HG03439 (cell line): ENCODE results near the gene ARRDC5.
"Not testable (repeated sequence)": the region's sequence is repeated elsewhere in the genome, so short reads cannot be mapped to it uniquely, and the experiment has no call there.

Source experiments
- ATAC-seq: cut with Tn5 transposase; IDR thresholded peaks from one replicate; pipeline ENCODE4 v1.9.1; 2021; ENCODE audit warnings: mild to moderate bottlenecking, moderate library complexity; ENCODE audit not compliant: unreplicated experiment

Gene ARRDC5

DNA sequence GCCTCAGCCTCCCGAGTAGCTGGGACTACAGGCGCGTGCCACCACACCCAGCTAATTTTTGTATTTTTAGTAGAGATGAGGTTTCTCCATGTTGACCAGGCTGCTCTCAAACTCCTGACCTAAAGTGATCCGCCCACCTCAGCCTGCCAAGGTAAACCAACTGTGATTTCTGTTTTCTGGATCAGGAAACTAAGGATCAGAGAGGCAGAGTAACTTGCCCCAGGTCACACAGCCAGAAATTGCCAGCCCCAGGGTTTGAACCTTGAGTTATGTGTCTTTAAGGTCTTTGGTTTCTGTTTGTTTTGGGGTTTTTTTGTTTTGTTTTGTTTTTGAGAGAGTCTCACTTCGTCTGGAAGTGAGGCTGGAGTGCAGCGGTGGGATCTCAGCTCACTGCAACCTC lies 31.0 kb downstream of the ARRDC5 start:
- no peak for ATAC-seq

DNA sequence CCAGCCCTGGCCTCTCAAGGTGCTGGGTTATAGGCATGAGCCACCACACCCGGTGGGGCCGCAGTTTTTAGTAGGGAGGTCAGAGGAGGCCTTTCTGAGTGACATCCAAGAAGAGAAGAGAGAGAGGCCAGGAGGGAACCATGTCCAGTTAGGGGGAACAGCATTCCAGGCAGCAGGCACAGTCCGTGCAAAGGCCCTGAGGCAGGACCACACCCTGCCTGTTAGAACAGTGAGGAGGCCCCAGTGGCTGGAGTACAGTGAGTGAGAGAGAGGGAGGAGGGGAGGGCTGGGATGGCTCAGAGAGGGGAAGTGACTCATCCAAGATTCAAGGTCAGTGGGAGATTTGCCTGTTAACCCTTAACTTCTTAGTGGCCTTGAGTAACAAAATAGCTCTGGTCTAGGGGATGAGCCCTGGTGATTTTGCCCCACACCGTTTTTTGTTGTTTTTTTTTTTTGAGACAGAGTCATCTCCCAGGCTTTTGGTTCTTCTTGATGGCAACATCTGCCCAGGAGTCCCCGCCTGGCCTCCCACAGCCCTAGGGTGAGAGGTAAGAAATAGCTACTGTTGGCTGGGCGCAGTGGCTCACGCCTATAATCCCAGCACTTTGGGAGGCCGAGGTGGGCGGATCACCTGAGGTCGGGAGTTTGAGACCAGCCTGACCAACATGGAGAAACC lies 32.5 kb downstream of the ARRDC5 start:
- no peak for ATAC-seq

DNA sequence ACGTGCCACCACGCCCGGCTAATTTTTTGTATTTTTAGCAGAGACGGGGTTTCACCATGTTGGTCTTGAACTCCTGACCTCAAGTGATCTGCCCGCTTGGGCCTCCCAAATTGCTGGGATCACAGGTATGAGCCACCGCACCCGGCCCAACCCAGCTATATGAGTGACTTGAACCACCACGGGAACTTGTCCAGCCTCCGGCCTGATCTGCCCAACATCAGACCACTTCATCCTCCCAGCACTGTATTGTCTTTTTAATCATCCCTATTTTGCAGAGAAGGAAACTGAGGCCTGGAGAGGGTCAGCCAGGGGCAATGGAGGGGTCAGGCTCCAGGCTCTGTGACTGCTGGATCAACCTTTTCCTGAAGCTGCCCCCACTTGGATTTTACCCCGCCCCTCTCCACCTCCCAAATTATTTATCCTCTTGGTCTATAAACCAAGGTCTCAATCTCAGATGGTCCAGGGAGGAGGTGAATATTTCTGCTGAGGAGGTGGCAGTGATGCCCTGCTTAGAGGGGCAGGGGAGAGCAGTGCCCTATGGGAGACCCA lies 34.3 kb downstream of the ARRDC5 start:
- ATAC-seq = no peak

DNA sequence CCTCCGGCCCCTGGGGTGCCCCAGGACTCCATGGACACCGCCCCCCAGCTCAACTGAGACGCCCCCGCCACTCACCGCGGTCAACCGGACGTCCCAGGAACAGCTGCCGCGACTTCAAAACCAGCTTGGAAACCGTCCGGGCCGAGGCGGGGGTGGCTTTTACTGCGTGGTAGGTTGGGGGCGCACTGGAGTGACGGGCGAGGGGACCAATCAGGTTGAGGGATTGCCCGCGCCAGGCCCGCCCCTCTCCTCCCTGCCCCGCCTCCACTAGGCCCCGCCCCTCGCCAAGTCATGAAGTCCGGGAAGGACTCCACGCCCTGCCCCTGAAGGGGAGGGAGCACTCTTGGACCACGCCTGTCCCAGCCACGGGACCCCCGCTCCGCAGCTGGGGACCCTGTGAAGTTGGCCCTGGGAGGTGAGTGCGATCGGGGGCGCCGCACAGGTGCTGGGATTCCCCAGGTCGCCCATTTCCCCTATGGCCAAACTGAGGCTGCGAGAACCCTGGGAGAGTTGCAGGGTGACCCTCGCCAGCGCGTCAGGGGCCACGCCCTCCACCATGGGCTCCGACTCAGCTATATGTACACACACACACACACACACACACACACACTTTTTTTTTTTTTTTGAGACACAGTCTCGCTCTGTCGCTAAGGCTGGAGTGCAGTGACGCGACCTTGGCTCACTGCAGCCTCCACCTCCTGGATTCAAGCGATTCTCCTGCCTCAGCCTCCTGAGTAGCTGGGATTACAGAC lies 35.0 kb downstream of the ARRDC5 start, which contains the start of gene PLIN3:
Gene PLIN3, minus strand, starts transcription at position 134 of the 752 bp plus-strand sequence. CDS start 6,273 bp downstream, outside the sequence.
- ATAC-seq = peak; percentile 69

DNA sequence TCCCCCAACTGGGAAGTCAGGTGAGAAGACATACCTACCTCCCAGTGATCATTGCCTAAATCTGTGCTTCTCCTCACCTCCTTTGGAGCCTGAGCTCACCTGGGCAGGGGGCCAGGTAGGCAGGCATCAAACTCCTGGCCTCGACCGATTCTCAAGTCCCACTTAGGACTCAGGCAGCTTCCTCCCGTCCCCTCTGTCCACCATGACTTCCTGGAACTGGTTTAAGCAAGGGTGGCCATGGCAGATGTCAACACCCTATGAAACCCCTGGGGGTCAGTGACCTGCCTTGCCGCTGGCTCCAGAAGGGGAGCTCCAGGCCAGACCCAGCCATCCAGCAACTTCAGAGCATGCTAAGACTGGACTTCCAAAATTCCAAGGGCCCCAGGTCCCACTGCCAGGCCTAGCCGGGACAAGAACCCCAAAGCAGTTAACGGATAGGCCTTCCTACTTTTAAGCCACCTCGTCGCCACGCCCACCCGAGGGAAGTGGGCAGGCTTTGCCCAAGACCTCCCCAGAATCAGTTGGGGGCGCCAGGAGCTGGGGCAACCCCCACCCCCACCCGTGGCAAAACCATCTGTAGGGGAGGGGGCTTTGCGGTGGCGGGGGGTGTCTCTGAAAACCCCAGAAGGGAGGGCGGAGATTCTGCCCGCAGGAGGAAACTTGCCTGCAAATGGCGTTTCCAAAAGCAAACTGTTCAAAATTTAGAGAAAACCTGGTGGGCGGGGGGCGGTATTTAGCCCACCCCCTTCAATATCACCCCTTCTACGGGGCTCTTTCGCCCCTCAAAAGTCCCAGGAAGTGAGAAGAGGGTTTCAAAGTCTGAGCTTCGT lies 35.9 kb downstream of the ARRDC5 start:
- no peak for ATAC-seq

DNA sequence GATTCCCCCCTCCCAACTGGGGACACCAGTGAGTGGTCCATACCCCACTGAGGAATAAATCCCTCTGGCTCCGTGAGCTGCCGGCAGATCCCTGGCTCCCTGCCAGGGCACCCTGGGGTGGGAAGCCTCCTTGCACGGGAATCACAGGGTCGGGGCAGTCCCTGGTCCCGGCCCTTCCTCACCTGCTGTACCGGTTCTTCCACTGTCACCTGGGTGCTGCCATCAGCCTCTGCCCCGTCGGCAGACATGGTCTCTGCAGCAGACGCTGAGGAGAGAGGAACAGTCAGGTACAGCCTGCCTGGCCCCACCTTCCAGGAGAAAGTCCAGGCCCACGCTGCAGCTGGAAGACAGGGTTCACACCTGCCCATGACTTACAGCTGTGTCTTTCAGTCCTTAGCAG lies 41.5 kb downstream of the ARRDC5 start:
- ATAC-seq = no peak

DNA sequence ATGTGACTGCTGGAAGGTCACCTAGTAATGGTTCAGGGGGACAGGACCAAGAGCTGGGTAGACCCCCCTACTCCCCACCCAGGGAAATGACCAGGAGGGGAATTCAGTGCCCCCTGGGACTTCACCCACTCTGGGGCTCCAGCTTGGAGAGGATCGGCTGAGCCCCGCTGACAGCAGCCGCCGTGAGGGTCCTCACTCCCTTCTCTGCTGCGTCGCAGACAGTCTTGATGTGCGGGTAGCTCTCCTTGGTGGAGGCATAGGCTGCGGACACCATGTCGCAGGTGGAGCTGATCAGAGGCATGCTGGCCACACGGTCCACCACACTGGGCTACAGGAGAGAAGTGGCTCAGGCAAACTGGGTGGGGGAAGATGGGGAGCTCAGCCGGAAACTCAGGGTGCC lies 43.0 kb downstream of the ARRDC5 start:
- ATAC-seq = no peak

DNA sequence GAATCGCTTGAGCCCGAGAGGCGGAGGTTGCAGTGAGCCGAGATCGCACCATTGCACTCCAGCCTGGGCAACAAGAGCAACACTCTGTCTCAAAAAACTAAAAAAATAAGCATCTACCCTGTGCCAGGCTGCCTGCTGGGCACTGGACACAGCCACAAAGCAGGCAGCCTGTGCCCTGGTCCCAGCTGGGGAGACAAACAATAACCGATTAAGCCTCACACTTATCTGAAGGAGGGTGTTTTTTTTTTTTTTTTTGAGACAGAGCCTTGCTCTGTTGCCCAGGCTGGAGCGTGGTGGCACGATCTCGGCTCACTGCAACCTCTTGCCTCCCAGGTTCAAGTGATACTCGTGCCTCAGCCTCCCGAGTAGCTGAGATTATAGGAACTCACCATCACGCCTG lies 46.2 kb downstream of the ARRDC5 start:
- ATAC-seq = not testable (repeated sequence)

DNA sequence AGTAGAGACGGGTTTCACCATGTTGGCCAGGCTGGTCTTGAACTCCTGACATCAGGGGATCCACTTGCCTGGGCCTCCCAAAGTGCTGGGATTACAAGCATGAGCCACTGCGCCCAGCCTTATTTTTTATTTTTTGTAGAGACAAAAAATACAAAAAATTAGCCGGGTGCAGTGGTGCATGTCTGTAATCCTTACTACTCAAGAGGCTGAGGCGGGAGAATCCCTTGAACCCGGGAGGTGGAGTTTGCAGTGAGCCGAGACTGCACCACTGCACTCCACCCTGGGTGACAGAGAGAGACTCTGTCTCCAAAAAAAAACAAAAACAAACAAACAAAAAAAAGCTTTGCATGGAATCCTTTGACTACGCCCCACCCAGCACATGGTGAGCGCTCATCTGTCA lies 49.2 kb downstream of the ARRDC5 start:
- not testable (repeated sequence) for ATAC-seq

DNA sequence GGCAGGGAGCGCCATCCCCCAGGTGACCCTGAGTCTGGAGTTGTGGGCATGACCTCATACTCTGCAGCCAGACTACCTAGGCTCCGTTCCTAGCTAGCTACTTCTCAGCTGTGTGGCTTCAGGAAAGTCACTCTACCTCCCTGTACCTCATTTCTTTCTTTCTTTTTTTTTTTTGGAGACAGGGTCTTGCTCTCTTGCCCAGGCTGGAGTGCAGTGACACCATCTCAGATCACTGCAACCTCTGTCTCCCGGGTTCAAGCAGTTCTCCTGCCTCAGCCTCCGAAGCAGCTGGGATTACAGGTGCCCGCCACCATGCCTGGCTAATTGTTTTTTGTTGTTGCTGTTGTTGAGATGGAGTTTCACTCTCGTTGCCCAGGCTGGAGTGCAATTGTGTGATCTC lies 50.2 kb downstream of the ARRDC5 start:
- no peak for ATAC-seq

DNA sequence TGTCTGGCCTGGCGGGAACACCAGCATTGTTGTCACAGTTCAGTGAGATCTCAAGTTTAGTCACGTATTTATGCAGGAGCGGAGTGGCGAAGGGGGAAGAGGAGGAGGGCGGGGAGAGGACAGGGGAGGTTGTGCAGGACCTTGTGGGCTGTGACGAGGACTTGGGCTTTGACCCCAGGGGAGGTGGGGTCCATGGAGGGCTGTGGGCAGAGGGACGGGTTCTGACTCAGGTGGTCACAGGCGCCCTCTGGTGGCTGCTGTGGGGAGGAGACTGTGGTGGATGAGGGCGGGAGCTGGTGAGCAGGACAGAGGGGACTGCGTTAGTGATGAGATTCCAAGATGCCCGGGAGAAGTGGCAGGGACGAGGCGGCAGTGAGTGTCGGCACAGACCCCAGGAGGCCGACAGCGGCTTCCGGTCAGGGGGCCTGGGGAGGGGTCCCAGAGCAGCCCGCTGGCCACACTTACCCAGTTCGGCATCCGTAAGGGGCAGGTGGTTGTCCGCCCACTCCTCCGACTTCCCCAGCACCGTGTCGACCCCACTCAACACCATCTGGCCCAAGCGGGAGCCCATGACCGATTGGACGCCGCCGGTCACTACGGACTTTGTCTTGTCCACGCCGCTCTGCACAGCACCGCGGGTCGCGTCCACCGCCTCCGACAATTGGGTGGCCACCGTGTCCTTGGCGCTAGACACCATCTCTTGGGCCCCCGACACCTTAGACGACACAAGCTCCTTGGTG lies 51.0 kb downstream of the ARRDC5 start:
- no peak for ATAC-seq

DNA sequence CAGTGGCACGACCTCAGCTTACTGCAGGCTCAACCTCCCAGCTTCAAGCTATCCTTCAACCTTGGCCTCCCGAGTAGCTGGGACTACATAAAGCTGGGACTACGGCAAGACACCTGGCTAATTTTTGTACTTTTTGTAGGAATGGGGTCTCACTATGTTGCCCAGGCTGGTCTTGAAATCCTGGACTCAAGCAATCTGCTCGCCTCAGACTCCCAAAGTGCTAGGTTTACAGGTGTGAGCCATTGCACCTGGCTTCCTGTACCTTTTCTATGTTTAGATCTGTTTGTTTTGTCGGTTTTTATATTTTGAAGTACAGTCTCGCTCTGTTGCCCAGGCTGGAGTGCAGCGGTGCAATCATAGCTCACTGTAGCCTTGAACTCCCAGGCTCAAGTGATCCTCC lies 53.7 kb downstream of the ARRDC5 start:
- no peak for ATAC-seq

DNA sequence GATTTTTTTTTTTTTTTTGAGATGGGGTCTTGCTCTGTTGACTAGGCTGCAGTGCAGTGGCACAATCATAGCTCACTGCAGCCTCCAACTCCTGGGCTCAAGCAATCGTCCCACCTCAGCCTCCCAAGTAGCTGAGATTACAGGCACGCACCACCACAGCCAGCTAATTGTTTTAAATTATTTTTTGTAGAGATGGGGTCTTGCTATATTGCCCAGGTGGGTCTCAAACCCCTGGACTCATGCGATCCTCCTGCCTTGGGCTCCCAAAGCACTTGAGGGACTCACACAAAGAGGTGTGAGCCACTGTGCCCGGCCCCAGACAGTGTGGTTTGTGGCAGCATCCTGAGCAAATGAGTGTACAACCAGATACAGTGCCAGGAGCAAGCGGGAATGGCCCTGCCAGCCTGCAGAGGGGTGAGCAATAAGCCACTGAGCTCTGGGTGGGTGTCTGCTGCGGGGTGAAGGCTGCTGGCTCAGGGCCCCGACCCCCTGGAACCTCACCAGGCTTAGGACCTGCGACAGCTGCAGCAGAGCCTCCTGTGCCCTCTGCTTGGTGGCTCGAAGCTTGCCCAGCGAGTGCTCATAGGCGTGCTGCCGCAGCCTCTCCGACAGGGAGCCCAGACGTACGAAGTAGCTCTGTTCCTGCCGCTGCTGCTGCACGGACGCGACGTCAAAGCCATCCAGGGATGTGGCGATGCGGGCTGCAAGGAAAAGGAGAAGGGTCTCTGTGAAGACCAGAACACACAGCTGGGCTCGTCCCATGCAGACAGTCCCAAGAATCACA lies 55.3 kb downstream of the ARRDC5 start:
- ATAC-seq = no peak

DNA sequence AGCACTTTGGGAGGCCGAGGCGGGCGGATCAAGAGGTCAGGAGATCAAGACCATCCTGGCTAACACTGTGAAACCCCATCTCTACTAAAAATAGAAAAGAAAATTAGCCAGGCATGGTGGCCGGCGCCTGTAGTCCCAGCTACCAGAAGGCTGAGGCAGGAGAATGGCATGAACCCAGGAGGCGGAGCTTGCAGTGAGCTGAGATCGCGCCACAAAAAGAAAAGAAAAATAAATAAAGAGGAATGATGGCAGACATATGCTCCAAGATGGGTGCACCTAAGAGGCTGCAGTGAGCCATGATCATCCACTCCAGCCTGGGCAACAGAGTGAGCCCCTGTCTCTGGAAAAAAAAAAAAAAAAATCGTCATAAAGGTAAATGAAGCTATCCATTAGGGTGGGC lies 56.7 kb downstream of the ARRDC5 start:
- not testable (repeated sequence) for ATAC-seq

DNA sequence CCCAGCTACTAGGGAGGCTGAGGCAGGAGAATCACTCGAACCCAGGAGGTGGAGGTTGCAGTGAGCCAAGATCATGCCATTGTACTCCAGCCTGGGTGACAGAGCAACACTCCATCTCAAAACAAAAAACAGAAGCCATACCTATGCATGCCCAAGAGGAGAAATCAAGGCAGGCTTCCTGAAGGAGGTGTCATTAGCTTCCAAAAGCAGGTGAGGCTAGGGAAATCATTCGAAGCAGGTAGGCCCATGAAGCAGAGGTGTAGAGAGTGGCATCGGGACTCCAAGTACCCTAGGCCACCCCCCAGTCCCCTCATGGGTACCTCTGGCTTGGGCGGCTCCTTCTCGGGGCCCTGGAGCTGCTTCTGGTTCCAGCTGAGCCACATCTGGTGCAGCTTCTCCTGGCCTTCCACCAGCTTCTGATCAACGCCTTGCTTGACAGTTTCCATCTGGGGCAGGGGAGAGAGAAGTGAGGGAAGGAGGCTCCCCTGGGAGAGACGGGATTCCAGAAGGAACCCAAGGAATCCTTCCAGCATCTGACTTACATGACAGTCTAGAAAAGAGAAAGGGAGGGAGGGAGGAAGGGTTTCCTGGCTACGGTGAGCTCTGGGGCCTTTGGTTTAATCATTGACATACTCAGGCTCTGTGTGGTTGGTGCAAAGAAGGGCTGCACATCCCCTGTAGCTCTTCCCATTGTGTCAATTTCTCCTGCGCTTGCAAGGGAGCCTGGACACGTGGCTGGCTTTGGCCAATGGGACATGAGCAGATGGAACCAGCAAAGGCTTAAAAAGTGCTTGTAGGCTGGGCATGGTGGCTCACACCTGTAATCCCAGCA lies 58.1 kb downstream of the ARRDC5 start:
- ATAC-seq = no peak

DNA sequence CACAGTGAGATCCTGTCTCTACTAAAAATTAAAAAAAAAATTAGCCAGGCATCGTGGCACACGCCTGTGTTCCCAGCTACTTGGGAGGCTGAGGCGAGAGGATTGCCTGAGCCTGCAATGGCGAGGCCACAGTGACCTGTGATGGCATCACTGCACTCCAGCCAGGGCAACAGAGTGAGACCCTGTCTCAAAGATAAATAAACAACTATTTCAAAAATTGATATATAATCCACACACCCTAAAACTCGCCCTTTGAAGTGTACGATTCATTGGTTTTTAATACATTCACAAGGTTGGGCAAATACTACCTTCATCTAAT lies 59.1 kb downstream of the ARRDC5 start:
- ATAC-seq = no peak
